CD14-positive monocyte (primary cell): ENCODE data around the gene CASK. TPM values are rescaled to one million over a fixed set of nuclear protein-coding genes. Genes with fewer than 3 reads are reported as not detected.

ENCODE experiments used
- DNase-seq, 3 donors: peaks; one replicate each; pipeline ENCODE4 v3.0.0-alpha.2; 2011 to 2022
- H2AFZ ChIP-seq: 2 replicates; pipeline ENCODE4 v1.6.0; 2012; ENCODE audit warnings: mild to moderate bottlenecking, low read depth, low read length, inconsistent platforms; ENCODE audit not compliant: insufficient read depth, poor library complexity, severe bottlenecking
- H3K27ac ChIP-seq, 2 donors: 1 replicate in 1 of 2; 2 replicates in 1 of 2; pipeline ENCODE4 v1.5.1; 2012 to 2013; ENCODE audit warnings: low read length in 2 of 2, control low read depth in 1 of 2, inconsistent platforms in 1 of 2, low read depth in 1 of 2, mild to moderate bottlenecking in 1 of 2
- H3K27me3 ChIP-seq, 2 donors: one replicate each; pipeline versions ENCODE4 v1.6.0 to v1.6.1; 2011 to 2013; ENCODE audit warnings: low read length in 2 of 2; ENCODE audit not compliant: control insufficient read depth in 2 of 2, insufficient read depth in 2 of 2
- H3K36me3 ChIP-seq, 2 donors: replicated peaks in 1 of 2; 1 replicate in 1 of 2; 2 replicates in 1 of 2; pipeline versions ENCODE4 v1.5.1 to v1.6.1; 2012 to 2013; ENCODE audit warnings: low read length in 2 of 2, control low read depth in 1 of 2, inconsistent platforms in 1 of 2, mild to moderate bottlenecking in 1 of 2; ENCODE audit not compliant: insufficient read depth in 2 of 2, control insufficient read depth in 1 of 2
- H3K4me1 ChIP-seq, 2 donors: 1 replicate in 1 of 2; 2 replicates in 1 of 2; pipeline versions ENCODE4 v1.5.1 to v1.6.1; 2012 to 2013; ENCODE audit warnings: low read length in 2 of 2, control low read depth in 1 of 2, inconsistent platforms in 1 of 2, mild to moderate bottlenecking in 1 of 2, moderate library complexity in 1 of 2; ENCODE audit not compliant: insufficient read depth in 2 of 2, control insufficient read depth in 1 of 2
- H3K4me2 ChIP-seq: replicated peaks from 2 replicates; pipeline ENCODE3; 2012; ENCODE audit warnings: low read length, moderate library complexity, mild to moderate bottlenecking; ENCODE audit not compliant: poor library complexity, severe bottlenecking; ENCODE audit errors: extremely low read depth
- H3K4me3 ChIP-seq, 3 experiments: fragments of 200-600 bp in 1 of 3; sonication (generic) in 1 of 3; replicated peaks in 1 of 3; 1 replicate in 2 of 3; 2 replicates in 1 of 3; pipeline ENCODE4 v1.5.1; 2011 to 2013; ENCODE audit warnings: low read length in 3 of 3, mild to moderate bottlenecking in 3 of 3, control low read depth in 2 of 3, low read depth in 2 of 3, inconsistent platforms in 1 of 3, moderate library complexity in 1 of 3
- H3K79me2 ChIP-seq: 2 replicates; pipeline ENCODE4 v1.6.0; 2012; ENCODE audit warnings: mild to moderate bottlenecking, control low read depth, inconsistent platforms, low read length, moderate library complexity; ENCODE audit not compliant: insufficient read depth
- H3K9ac ChIP-seq: 2 replicates; pipeline ENCODE4 v1.6.0; 2017; ENCODE audit warnings: low read length, mild to moderate bottlenecking; ENCODE audit not compliant: insufficient read depth, poor library complexity, severe bottlenecking
- H3K9me3 ChIP-seq, 2 donors: replicated peaks in 1 of 2; 1 replicate in 1 of 2; 2 replicates in 1 of 2; pipeline versions ENCODE4 v1.5.1 to v1.6.1; 2012 to 2013; ENCODE audit warnings: low read length in 2 of 2, control low read depth in 1 of 2; ENCODE audit not compliant: control insufficient read depth in 1 of 2, insufficient read depth in 1 of 2
- H4K20me1 ChIP-seq: 2 replicates; pipeline ENCODE4 v1.6.0; 2012; ENCODE audit warnings: mild to moderate bottlenecking, low read length, control low read depth, moderate library complexity; ENCODE audit not compliant: insufficient read depth
- H3K27ac Mint-ChIP-seq, 7 donors: one replicate each; pipeline ENCODE4 v1.8.0; 2020; ENCODE audit warnings: mild to moderate bottlenecking in 7 of 7, mixed read lengths in 7 of 7, moderate library complexity in 6 of 7, inconsistent platforms in 2 of 7
- H3K27me3 Mint-ChIP-seq, 3 donors: one replicate each; pipeline ENCODE4 v1.8.0; 2021 to 2022; ENCODE audit warnings: low read depth in 3 of 3, mild to moderate bottlenecking in 3 of 3, mixed read lengths in 3 of 3, moderate library complexity in 3 of 3, inconsistent platforms in 1 of 3
- H3K36me3 Mint-ChIP-seq, 2 donors: one replicate each; pipeline ENCODE4 v1.8.0; 2020; ENCODE audit warnings: mixed read lengths in 2 of 2, inconsistent platforms in 1 of 2, mild to moderate bottlenecking in 1 of 2
- H3K4me1 Mint-ChIP-seq: one replicate; pipeline ENCODE4 v1.8.0; 2020; ENCODE audit warnings: mild to moderate bottlenecking, mixed read lengths
- H3K4me3 Mint-ChIP-seq, 2 donors: one replicate each; pipeline ENCODE4 v1.8.0; 2020; ENCODE audit warnings: mild to moderate bottlenecking in 2 of 2, mixed read lengths in 2 of 2, moderate library complexity in 1 of 2
- H3K9me3 Mint-ChIP-seq, 7 donors: one replicate each; pipeline ENCODE4 v1.8.0; 2020 to 2022; ENCODE audit warnings: mixed read lengths in 7 of 7, mild to moderate bottlenecking in 6 of 7, moderate library complexity in 6 of 7, inconsistent platforms in 2 of 7
- WGBS: methylation state at CpG from one replicate; pipeline ENCODE4 v1.1.5; 2013; ENCODE audit warnings: missing lambda C conversion rate; ENCODE audit not compliant: insufficient coverage; 5-methylcytosine and 5-hydroxymethylcytosine counted together
- intact Hi-C, 2 donors: fragments of 100-400 bp; cut with micrococcal nuclease; formaldehyde crosslinking; loops; one replicate each; pipeline versions ENCODE4 v1.15.0 to v1.15.1; 2023
- polyA plus RNA-seq, 3 donors: library from polyadenylated mRNA; depleted of rRNA in 1 of 3; unstranded in 2 of 3; stranded (reverse) in 1 of 3; fragments of 300-500 nt in 2 of 3; fragments of >200 nt in 1 of 3; fragmentation: Illumina TruSeq in 2 of 3; gene quantifications; 1 replicate in 2 of 3; 2 replicates in 1 of 3; pipeline ENCODE4 v1.2.3, GENCODE V29; 2012 to 2021
- TF ChIP-seq, protein P1 (sequence below): fragments of 200-600 bp; IDR thresholded peaks from one replicate; pipeline ENCODE4 v1.8.0; 2022; ENCODE audit warnings: antibody characterized with exemption, mild to moderate bottlenecking

CASK gene
- polyA plus RNA-seq, 3 donors = 0.48 to 7.4 (median 2.5) TPM

DNA sequence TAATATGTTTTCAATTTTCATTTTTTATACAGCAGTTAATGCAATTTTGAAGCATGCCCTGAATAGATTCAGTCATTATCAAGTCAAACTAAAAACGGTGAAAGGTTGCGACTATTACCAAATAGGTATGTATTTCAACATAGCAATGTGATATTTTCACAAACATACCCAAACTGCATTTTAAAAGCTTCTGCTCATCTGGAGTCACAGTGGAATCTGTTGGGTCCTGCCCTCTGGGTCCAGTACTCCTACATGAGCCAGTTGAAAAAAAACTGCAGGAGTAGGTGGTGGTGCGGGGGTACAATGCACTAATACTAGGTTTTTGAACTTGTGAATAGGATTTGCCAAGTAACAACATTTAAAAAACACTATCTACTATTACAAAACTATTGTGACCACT, 233.6 kb downstream of the CASK start:
- no peak overlapping the region for H3K27ac Mint-ChIP-seq
- Histone ChIP-seq H3K4me1 (peaks cover 55 to 78% of the 10 kb centered on the region in 2 donors), H3K27ac (no peak overlapping the region), H3K9me3 (no peaks in the 10 kb centered on the region), H3K9ac (no peak overlapping the region), H3K79me2 (no peaks in the 10 kb centered on the region), H2AFZ (no peak overlapping the region), H3K4me3 (peak overlapping the region in 2 of 3 experiments; percentile 54 to 74), H3K4me2 (peak overlapping the region; percentile 68), H4K20me1 (no peaks in the 10 kb centered on the region), H3K36me3 (no peaks in the 10 kb centered on the region), H3K27me3 (no peaks in the 10 kb centered on the region)
- peaks cover 0 to 3% of the 10 kb centered on the region in 2 donors for H3K36me3 Mint-ChIP-seq
- intact Hi-C loops = no loop called here
- peaks cover 0 to 8% (median 0%) of the 10 kb centered on the region in 3 donors for H3K27me3 Mint-ChIP-seq
- TF ChIP-seq, protein P1, sequence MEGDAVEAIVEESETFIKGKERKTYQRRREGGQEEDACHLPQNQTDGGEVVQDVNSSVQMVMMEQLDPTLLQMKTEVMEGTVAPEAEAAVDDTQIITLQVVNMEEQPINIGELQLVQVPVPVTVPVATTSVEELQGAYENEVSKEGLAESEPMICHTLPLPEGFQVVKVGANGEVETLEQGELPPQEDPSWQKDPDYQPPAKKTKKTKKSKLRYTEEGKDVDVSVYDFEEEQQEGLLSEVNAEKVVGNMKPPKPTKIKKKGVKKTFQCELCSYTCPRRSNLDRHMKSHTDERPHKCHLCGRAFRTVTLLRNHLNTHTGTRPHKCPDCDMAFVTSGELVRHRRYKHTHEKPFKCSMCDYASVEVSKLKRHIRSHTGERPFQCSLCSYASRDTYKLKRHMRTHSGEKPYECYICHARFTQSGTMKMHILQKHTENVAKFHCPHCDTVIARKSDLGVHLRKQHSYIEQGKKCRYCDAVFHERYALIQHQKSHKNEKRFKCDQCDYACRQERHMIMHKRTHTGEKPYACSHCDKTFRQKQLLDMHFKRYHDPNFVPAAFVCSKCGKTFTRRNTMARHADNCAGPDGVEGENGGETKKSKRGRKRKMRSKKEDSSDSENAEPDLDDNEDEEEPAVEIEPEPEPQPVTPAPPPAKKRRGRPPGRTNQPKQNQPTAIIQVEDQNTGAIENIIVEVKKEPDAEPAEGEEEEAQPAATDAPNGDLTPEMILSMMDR = no peak
- no CpG with 5 or more reads among the region's 3 CpGs for WGBS
- DNase-seq = no peak
- peaks cover 64% of the 10 kb centered on the region for H3K4me1 Mint-ChIP-seq
- H3K9me3 Mint-ChIP-seq = peaks cover 0 to 4% (median 0%) of the 10 kb centered on the region in 7 donors
- peak overlapping the region in 1 of 2 donors; percentile 59 for H3K4me3 Mint-ChIP-seq

DNA sequence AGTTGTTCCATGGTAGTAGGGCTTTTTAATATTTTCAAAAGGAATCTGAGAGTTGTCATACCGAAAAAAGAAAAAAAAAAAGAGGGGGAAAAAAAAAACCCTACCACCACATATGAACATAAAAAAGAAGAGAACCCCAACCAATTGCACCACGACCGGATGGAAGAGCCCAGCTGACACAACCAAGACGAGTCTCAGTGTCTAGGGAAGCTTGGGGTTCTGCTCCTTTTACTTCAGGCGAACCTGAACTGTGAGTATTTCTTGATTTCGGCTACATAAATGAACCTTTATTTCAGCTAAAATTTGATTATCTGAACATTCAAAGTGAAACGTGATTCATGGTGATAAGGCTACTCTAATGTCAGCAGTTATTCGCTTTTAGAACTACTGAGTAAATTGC, 234.5 kb downstream of the CASK start, which contains the start of gene GPR34:
Gene GPR34, plus strand, starts transcription at position 139 of the 400 bp plus-strand sequence. CDS start 6,661 bp downstream, outside the sequence.
- H3K79me2 ChIP-seq = no peaks in the 10 kb centered on the region
- H3K27me3 Mint-ChIP-seq = peaks cover 0 to 8% (median 0%) of the 10 kb centered on the region in 3 donors
- no peak within 1 kb of the TSS for H3K9ac ChIP-seq
- H3K36me3 ChIP-seq = no peaks in the 10 kb centered on the region
- peak within 1 kb of the TSS; percentile 25 to 61 for H3K27ac ChIP-seq
- WGBS = no CpG with 5 or more reads among the region's 8 CpGs
- peak within 1 kb of the TSS; percentile 1 to 81 (median 58) for H3K27ac Mint-ChIP-seq
- TF ChIP-seq, protein P1 = no peak
- H3K4me3 Mint-ChIP-seq = peak within 1 kb of the TSS; percentile 49 to 69
- intact Hi-C loops = no loop called here
- H3K9me3 ChIP-seq = no peaks in the 10 kb centered on the region
- no peaks in the 10 kb centered on the region for H3K27me3 ChIP-seq
- peak within 1 kb of the TSS; percentile 18 to 74 (median 54) for H3K4me3 ChIP-seq
- peak in 2 of 3 donors; percentile 18 to 29 for DNase-seq
- H3K36me3 Mint-ChIP-seq = peaks cover 0 to 3% of the 10 kb centered on the region in 2 donors
- no peaks in the 10 kb centered on the region for H4K20me1 ChIP-seq
- peaks cover 60% of the 10 kb centered on the region for H3K4me1 Mint-ChIP-seq
- H3K4me2 ChIP-seq = peak within 1 kb of the TSS; percentile 68
- no peak within 1 kb of the TSS for H2AFZ ChIP-seq
- peaks cover 0 to 4% (median 0%) of the 10 kb centered on the region in 7 donors for H3K9me3 Mint-ChIP-seq
- H3K4me1 ChIP-seq = peaks cover 55 to 74% of the 10 kb centered on the region in 2 donors
